Adrenal gland (tissue), 19 donors: ENCODE results near the gene NFIL3. TPM values are rescaled to one million over a fixed set of nuclear protein-coding genes. Genes with fewer than 3 reads are reported as not detected.
A peak's percentile ranks its signal among the peaks of the same experiment; 100 is the strongest.
"Not testable (repeated sequence)": the region's sequence is repeated elsewhere in the genome, so short reads cannot be mapped to it uniquely, and the experiment has no call there.

Experiments used
- DNase-seq, 7 donors: peaks; one replicate each; pipeline ENCODE4 v3.0.0-alpha.2; 2019 to 2020
- H3K27ac ChIP-seq, 5 donors: fragments of 200-600 bp; sonication (generic) in 4 of 5; 1 replicate in 3 of 5; 2 replicates in 2 of 5; pipeline versions ENCODE4 v1.5.1 to v1.8.0; 2016 to 2020; ENCODE audit warnings: mild to moderate bottlenecking in 1 of 5
- H3K27me3 ChIP-seq: fragments of 200-600 bp; 2 replicates; pipeline ENCODE4 v1.8.0; 2021
- H3K36me3 ChIP-seq, 2 donors: fragments of 200-600 bp; replicated peaks in 1 of 2; 1 replicate in 1 of 2; 2 replicates in 1 of 2; pipeline versions ENCODE4 v1.5.1 to v1.8.0; 2018 to 2022
- H3K4me1 ChIP-seq, 2 donors: fragments of 200-600 bp; replicated peaks in 1 of 2; 1 replicate in 1 of 2; 2 replicates in 1 of 2; pipeline versions ENCODE4 v1.5.1 to v1.8.0; 2018 to 2021
- H3K4me3 ChIP-seq, 4 donors: fragments of 200-600 bp; sonication (generic) in 3 of 4; one replicate each; pipeline ENCODE4 v1.5.1; 2016 to 2018
- H3K9me3 ChIP-seq, 3 donors: fragments of 200-600 bp; sonication (generic) in 1 of 3; replicated peaks in 1 of 3; 1 replicate in 2 of 3; 2 replicates in 1 of 3; pipeline versions ENCODE4 v1.5.1 to v1.8.0; 2016 to 2021
- POLR2A ChIP-seq, 2 donors: fragments of 450-650 bp; IDR thresholded peaks; one replicate each; pipeline ENCODE4 v1.6.1; 2017; ENCODE audit warnings: antibody characterized with exemption in 2 of 2, mild to moderate bottlenecking in 2 of 2, moderate library complexity in 1 of 2
- WGBS, 4 donors: extraction: QIAGEN DNeasy Blood & Tissue Kit in 2 of 4; methylation state at CpG; one replicate each; pipeline versions ENCODE4 v1.1.5 to v1.1.7; 2013 to 2017; 5-methylcytosine and 5-hydroxymethylcytosine counted together
- intact Hi-C, 2 donors: fragments of 100-400 bp; cut with DNase I; formaldehyde crosslinking; loops; one replicate each; pipeline versions ENCODE4 v1.14.1 to v1.15.0; 2022 to 2023
- long read RNA-seq, 10 donors: library from polyadenylated mRNA in 3 of 10; unstranded in 2 of 10; stranded (forward) in 1 of 10; transcript quantifications; one replicate each; pipeline ENCODE4 v2.0.0 and lab custom pipeline, GENCODE V29; 2021 to 2026
- polyA plus RNA-seq, 3 donors: library from polyadenylated mRNA; stranded (reverse); fragments of 200-250 nt in 2 of 3; fragments of 350-450 nt in 1 of 3; fragmentation: Illumina TruSeq in 1 of 3; extraction: RNeasy Lipid Tissue Mini Kit (QIAGEN cat#74804) in 1 of 3; gene quantifications; one replicate each; pipeline ENCODE4 v1.2.3, GENCODE V29; 2013 to 2014
- total RNA-seq, 9 donors: library from RNA; depleted of rRNA in 4 of 9; stranded (reverse); fragments of >200 nt in 4 of 9; fragments of 120-200 nt in 1 of 9; fragmentation: NEBNext Ultra II Directional in 1 of 9; extraction: Animal tissue kit (Norgen Biotek cat#: 25700) in 1 of 9; gene quantifications; one replicate each; pipeline versions ENCODE4 v1.1.0 to v1.2.4, GENCODE V29; 2013 to 2023
- TF ChIP-seq, protein P1 (sequence below), 6 experiments: fragments of 450-650 bp in 4 of 6; fragments of 200-600 bp in 2 of 6; sonication (generic) in 1 of 6; IDR thresholded peaks; 1 replicate in 5 of 6; 2 replicates in 1 of 6; pipeline versions ENCODE4 v1.5.1 to v1.8.0; 2016 to 2021; ENCODE audit warnings: antibody characterized with exemption in 6 of 6, mild to moderate bottlenecking in 2 of 6, moderate library complexity in 1 of 6
- donor health status: healthy with polysubstance abuse.
- donor health status: Bipolar disorder and iron deficiency.
- donor health status: DM: yes; HTN: yes; CAD: no.
- donor health status: DM: no; HTN: no; CAD: no.
- donor health status: DM: no; HTN: no; CAD: no.
- donor health status: DM: yes; HTN: yes; CAD: no.

The NFIL3 gene
- 10 to 100 TPM in 8 of 9 donors, 1 to 10 TPM in 1; 8.7 to 74.5 (median 23.0) TPM for total RNA-seq
- polyA plus RNA-seq, result 10 to 100 TPM; 10.7 to 34.4 (median 34.1) TPM
- long read RNA-seq, donor 1, partial matches to known transcripts, result 0 of 2 reads
- long read RNA-seq, donor 1, other reads (novel, unspliced or antisense), result 0 of 2 reads
- long read RNA-seq, donor 2, transcript NFIL3-201 (2 exons, 2,085 nt), result major isoform, 10 of 10 reads
- long read RNA-seq, donor 2, partial matches to known transcripts, result 0 of 10 reads
- long read RNA-seq, donor 2, other reads (novel, unspliced or antisense), result 0 of 10 reads
- long read RNA-seq, donor 3, partial matches to known transcripts, result 0 of 4 reads
- long read RNA-seq, donor 3, other reads (novel, unspliced or antisense), result 0 of 4 reads
- long read RNA-seq, donor 4, partial matches to known transcripts, result 1 of 7 reads
- long read RNA-seq, donor 4, other reads (novel, unspliced or antisense), result 5 of 7 reads
- long read RNA-seq, donor 5, transcript NFIL3-201 (2 exons, 2,085 nt), result major isoform, 127 of 139 reads
- long read RNA-seq, donor 5, partial matches to known transcripts, result 1 of 139 reads
- long read RNA-seq, donor 5, other reads (novel, unspliced or antisense), result 11 of 139 reads
- long read RNA-seq, donor 6, result 0 reads
- long read RNA-seq, donor 7, partial matches to known transcripts, result 0 of 4 reads
- long read RNA-seq, donor 7, other reads (novel, unspliced or antisense), result 0 of 4 reads
- long read RNA-seq, donor 8, transcript NFIL3-201 (2 exons, 2,085 nt), result major isoform, 8 of 8 reads
- long read RNA-seq, donor 8, partial matches to known transcripts, result 0 of 8 reads
- long read RNA-seq, donor 8, other reads (novel, unspliced or antisense), result 0 of 8 reads
- long read RNA-seq, donor 9, result 0 reads
- long read RNA-seq, donor 10, partial matches to known transcripts, result 0 of 3 reads
- long read RNA-seq, donor 10, other reads (novel, unspliced or antisense), result 0 of 3 reads

- peaks cover 34 to 39% of the 10 kb centered on the region in 2 donors for H3K4me1 ChIP-seq
- DNase-seq, result peak; percentile 86 to 89 (median 88)
- 0 to 1% (median 0%) methylated on average over 2 to 92 of the region's 92 CpGs for WGBS, 4 donors
- H3K4me3 ChIP-seq, result peak within 1 kb of the TSS; percentile 66 to 98 (median 82)
- intact Hi-C loops, result loop anchor here (5.0 to 10.0 kb wide), 3 partner anchors 59 to 239 kb away; partner anchors contain the start of gene AUH (in 1 of the 2)
- no peaks in the 10 kb centered on the region for H3K9me3 ChIP-seq
- TF ChIP-seq, protein P1, sequence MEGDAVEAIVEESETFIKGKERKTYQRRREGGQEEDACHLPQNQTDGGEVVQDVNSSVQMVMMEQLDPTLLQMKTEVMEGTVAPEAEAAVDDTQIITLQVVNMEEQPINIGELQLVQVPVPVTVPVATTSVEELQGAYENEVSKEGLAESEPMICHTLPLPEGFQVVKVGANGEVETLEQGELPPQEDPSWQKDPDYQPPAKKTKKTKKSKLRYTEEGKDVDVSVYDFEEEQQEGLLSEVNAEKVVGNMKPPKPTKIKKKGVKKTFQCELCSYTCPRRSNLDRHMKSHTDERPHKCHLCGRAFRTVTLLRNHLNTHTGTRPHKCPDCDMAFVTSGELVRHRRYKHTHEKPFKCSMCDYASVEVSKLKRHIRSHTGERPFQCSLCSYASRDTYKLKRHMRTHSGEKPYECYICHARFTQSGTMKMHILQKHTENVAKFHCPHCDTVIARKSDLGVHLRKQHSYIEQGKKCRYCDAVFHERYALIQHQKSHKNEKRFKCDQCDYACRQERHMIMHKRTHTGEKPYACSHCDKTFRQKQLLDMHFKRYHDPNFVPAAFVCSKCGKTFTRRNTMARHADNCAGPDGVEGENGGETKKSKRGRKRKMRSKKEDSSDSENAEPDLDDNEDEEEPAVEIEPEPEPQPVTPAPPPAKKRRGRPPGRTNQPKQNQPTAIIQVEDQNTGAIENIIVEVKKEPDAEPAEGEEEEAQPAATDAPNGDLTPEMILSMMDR (IDR thresholded peaks at IDR 0.05), result no peak
- TF ChIP-seq POLR2A (IDR thresholded peaks at IDR 0.05), result peak; percentile 92 to 94
- H3K27ac ChIP-seq, result peak within 1 kb of the TSS; percentile 92 to 100 (median 99)
- no peaks in the 10 kb centered on the region for H3K36me3 ChIP-seq
- no peaks in the 10 kb centered on the region for H3K27me3 ChIP-seq
Measured at GRCh38 chr9:91423785-91424402, at the start of gene NFIL3. NFIL3 (minus strand) TSS chr9:91423832; CDS start chr9:91410734, 13,098 bp downstream.

DNA sequence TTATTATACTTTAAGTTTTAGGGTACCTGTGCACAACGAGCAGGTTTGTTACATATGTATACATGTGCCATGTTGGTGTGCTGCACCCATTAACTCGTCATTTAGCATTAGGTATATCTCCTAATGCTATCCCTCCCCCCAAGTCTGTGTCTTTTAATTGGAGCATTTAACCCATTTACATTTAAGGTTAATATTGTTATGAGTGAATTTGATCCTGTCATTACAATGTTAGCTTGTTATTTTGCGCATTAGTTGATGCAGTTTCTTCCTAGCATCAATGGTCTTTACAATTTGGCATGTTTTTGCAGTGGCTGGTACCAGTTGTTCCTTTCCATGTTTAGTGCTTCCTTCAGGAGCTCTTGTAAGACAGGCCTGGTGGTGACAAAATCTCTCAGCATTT, 47.9 kb upstream of the NFIL3 start:
- H3K9me3 ChIP-seq, DNase-seq, intact Hi-C loops: not testable (repeated sequence)

GRCh38 chr9:91465420-91465819, 41.8 kb upstream of the NFIL3 start:
- WGBS, 4 donors, result 65 to 93% (median 83%) methylated on average over 2 of the region's 2 CpGs
- Histone ChIP-seq H3K36me3 (no peaks in the 10 kb centered on the region), H3K27me3 (no peaks in the 10 kb centered on the region), H3K9me3 (peaks cover 0 to 8% (median 0%) of the 10 kb centered on the region in 3 donors), H3K27ac (no peak overlapping the region), H3K4me1 (no peaks in the 10 kb centered on the region), H3K4me3 (no peak overlapping the region)
- DNase-seq, result no peak
- intact Hi-C loops, result no loop called here
- no peak for TF ChIP-seq POLR2A (IDR thresholded peaks at IDR 0.05)
- TF ChIP-seq, protein P1 (IDR thresholded peaks at IDR 0.05), result no peak

More for the DNA sequence above, 47.9 kb upstream of the NFIL3 start:
- H3K36me3 ChIP-seq, H3K4me1 ChIP-seq, H3K27ac ChIP-seq, H3K4me3 ChIP-seq, H3K27me3 ChIP-seq: not testable (repeated sequence)
- WGBS, 4 donors, result 78 to 86% (median 83%) methylated on average over 3 of the region's 3 CpGs

DNA sequence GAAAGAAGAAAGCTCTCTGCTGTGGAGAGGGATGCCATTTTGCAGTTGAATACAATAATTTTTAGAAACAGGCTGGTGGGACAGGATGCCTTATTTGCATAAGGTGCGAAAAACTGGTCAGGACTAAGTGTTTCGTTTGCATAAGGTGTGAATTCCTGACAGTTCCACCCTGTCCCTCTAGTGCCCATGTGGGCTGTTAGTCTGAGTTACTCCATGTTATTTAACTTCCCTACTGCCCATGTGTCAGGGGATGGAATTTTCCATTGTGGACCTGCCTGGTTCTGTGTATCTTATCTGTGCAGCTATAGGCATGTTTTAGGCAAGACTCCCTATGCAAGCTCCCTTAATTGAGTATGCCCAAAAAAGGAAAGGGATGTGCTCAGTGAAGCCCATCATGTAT, 35.3 kb upstream of the NFIL3 start:
- intact Hi-C loops, result no loop called here
- no peak overlapping the region for H3K4me3 ChIP-seq
- 78 to 93% (median 84%) methylated on average over 2 of the region's 2 CpGs for WGBS, 4 donors
- no peaks in the 10 kb centered on the region for H3K27me3 ChIP-seq
- H3K36me3 ChIP-seq, result no peaks in the 10 kb centered on the region
- TF ChIP-seq POLR2A (IDR thresholded peaks at IDR 0.05), result no peak
- TF ChIP-seq, protein P1 (IDR thresholded peaks at IDR 0.05), result no peak
- no peak overlapping the region for H3K27ac ChIP-seq
- no peaks in the 10 kb centered on the region for H3K4me1 ChIP-seq
- H3K9me3 ChIP-seq, result no peaks in the 10 kb centered on the region
- DNase-seq, result no peak
